ENCODE results near the gene STK17A.
"Not testable (repeated sequence)": the region's sequence is repeated elsewhere in the genome, so short reads cannot be mapped to it uniquely, and the experiment has no call there.

The STK17A gene

DNA sequence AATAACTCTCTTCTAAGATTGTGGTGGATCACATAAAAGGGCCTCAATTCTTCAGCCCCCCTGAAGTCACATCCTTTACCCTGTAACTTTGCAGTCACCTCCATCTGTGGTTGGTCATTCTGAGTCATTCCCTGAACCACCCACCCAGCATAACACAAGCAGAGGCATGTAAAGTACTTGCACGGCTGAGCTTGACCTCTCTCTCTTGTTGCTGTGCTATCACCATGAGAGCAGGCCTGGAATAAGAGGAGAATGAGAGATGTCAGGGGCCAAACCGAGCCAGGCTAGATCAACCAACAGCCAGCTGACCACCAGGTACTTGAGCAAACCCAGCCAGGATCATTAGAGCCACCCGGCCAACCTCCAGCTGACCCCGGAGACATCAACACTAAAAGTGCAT lies 13.5 kb upstream of the STK17A start:
- no peak for DNase-seq

DNA sequence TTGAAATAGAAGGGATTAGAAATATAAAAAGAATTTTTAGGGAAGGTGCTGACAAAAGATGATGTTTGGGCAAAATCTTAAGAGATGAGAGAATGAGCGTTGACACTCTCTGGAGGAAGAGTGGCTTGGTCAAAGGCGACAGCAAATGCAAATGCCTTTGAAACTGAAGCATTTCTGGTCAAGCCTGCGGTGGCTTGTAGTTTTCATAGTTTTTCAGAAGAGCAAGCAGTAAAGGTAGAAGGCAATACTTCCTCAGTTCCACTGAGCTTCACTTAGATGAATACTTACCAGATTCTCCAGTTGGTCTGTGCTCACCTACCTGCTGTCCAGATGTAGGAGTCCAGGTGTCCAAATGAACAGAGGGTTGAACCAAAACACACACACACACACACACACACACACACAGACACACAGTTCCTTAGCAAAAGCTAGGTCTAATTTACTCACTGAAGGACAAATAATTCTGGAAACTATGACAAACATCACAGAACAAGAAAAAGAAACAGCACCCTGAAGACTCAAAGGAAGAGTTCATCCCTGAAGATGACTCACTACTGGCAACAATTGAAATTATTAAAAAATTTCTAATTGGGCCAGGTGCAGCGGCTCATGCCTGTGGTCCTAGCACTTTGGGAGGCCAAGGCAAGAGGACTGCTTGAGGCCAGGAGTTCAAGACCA lies 12.1 kb upstream of the STK17A start:
- no peak for DNase-seq

DNA sequence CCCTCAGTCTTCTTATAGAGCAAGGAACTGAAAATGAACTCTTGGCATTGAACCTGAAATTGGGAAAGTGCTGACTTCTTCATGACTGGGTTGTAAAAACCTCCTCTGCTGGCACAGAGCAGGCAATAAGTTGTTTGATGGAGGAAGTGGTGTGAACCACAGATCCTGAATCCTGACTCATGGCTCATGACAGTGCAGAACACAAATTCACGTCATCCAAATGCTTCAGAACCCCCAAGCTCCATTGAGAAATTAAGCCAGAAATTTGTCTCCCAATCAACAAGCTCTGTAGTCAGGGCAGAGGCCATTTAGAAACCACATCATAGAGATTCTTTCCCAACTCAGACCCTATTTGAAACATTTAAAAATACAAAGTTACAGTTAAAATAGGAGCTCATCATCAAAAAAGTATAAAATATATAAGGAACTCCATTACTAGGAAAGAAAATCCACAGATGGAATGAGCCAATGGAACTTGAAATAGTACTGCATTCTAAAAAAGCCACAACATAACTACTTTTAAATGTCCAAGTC lies 10.3 kb upstream of the STK17A start:
- no peak for DNase-seq

DNA sequence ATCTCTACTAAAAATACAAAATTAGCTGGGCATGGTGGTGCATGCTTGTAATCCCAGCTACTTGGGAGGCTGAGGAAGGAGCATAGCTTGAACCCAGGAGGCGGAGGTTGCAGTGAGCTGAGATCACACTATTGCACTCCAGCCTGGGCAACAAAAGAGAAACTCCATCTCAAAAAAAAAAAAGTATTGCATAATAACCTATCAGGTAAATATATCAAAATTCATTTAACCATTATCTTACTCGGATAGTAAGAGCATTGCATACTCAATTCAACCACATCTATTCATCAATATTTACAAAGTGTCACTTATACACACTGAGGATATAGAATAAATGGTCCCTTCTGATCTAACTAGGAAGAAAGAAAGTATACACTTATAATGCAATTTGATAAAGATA lies 9.1 kb upstream of the STK17A start:
- not testable (repeated sequence) for DNase-seq

DNA sequence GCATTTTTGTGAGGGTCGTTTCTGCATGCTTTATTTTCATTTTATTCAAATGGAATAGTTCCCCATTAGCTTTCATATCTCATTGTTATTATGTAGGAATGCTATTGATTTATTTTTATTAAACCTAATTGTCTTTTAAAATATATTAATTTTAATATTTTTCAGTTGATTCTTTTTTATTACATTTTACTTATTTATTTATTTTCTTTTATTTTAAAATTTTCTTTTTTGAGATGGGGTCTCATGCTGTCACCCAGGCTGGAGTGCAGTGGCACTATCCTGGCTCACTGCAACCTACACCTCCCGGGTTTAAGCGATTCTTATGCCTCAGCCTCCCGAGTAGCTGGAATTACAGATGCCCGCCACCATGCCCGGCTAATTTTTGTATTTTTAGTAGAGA lies 7.4 kb upstream of the STK17A start:
- DNase-seq = no peak

DNA sequence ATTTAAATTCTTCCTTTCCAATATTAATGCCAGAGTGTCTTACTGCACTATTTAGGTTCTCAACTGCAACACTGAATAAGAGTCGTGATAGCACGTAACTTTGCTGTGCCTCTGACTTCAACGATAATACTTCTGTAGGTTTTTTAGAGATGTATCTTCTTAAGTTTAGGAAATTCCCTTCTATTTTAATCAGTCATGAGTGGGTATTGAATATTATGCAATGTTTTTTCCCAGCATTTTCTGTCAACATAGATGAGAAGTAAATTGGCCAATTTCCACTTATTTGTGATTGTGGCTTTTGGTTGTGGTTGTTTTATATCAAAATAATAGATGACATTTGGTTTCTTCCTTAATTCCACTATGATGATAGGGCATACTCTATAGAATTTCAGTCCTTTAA lies 6.7 kb upstream of the STK17A start:
- DNase-seq = no peak

DNA sequence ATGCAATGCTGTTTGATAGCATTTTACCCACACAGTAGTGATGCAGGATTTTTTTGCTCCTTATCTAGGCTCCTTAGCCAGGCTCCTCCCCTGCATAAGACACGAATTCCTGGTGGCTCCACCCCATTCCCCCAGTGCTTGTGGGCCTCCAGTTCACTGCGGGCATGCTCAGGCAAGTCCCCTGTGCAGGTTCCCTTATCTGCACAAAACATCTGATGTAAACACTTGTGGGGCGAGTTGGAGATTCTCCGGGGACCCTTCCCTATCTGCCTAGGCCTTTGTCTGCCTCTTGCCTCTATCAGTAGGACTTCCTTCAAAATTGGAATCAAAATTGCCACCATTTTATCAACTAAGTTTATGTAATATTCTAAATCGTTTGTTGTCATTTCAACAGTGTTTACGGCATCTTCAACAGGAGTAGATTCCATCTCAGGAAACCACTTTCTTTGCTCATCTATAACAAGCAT lies 5.4 kb upstream of the STK17A start:
- peak; percentile 26 for DNase-seq

DNA sequence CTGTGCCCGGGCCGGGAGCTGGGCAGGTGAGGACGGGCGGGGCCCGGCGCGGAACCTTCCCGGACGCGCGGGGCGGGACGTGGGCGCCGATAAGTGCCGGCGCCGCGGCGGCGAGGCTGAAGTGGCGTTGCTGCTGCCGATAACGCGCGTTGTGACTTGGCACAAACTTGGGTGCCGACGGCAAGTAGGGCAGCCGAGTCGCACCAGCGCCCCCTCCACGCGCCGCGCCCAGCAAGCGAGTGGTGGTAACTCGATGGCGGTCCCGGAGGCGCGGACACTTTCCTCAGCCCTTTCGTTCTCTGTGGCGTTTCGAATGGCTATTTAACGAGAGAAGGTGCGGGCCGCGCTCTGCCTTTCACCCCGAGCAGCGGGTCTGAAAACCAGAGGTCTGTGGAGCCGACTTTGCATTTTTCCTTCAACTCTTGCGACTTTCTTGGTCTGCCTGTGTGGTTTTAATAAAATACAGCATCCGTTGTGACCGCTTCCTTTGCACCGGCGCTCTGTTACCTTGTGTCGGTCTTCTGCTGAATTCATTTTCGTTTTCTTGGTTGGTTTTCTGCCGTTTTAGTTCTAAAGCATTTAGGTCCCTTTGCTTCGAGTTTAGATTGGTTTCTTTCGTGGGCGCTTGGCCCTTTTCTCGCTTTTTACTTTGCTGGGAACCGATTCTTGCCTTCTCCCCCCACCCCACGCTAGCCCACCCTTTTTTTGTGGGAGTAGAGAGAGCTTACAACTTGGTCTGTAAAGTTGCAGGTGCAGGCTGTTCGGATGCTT lies 701 bp downstream of the STK17A start:
- DNase-seq = peak; percentile 63

DNA sequence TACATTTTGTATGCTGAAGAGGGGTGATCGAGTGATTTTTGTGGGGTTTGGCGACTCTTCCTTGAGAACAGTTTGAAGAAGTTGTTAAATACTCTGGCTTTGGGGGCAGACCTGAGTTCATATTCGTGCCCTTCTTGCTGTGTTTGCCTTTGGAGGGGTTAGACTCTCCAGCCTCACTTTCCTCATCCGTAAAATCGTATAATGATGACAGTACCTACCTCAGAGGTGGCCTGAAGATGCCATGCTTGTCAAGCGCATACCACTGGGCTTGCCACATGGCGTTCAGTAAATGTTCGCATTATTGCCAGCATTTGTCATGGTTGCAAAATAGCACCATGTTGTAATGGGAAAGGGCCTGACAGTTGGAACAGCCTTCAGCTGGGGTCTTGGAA lies 1.3 kb downstream of the STK17A start:
- DNase-seq = no peak

DNA sequence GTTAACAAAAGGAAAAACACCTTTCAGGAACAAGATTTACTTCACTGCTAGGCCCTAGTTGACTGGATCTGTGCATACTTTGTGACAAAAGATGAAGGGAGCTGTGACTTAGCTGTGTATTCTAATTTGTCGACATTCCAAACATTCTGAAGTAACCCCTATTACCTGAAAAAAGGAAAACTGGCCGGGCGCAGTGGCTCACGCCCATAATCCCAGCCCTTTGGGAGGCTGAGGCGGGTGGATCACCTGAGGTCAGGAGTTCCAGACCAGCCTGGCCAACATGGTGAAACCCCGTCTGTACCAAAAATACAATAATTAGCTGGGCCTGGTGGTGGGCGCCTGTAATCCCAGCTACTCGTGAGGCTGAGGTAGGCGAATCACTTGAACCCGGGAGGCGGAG lies 1.8 kb downstream of the STK17A start:
- DNase-seq = not testable (repeated sequence)

DNA sequence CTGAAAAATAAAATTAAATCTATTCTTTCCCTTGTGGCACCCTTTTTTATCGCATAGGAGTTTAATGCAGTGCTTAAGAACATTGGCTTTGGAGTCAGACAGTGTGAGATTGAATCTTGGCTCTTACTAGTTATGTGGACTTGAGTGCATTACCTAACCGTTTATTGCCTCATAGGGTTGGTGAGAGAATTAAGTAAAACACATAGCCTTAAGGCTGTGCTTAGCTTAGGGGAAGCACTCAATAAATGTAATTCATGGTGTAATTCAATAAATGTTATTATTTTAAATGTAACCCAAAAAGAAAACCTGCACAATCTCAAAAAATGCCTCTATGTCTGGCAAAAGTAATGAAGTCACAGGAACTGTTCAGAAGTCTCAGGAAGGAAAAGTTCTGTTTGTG lies 2.7 kb downstream of the STK17A start:
- no peak for DNase-seq

DNA sequence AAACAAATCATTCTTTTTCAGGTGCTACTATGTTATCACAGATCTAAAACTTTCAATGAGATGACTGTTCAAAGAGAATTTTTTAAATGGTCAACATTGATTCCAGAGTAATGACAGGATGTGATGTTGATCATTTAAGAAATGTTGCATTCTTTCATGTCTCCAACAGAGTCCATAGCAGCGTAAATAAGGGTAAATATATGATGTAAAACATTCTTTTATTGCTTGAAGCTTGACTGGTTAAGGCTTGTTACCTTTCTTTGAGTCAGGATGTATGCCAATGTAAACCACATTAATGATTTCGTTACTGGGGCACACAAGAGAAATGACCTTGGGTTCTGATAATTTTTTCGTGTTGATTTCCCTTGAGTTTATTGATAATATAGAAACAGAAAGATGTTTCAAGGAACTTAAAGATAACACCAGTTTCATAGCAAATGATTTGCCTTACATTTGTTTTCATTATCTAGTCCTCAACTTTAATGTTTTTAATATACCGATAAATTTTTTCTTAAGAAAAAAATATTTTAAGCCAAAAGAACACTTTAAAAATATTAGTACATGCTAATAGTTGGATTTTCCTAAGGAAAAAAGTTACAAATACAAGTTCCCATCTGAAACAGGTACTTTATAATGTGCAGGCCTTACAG lies 3.5 kb downstream of the STK17A start:
- no peak for DNase-seq

DNA sequence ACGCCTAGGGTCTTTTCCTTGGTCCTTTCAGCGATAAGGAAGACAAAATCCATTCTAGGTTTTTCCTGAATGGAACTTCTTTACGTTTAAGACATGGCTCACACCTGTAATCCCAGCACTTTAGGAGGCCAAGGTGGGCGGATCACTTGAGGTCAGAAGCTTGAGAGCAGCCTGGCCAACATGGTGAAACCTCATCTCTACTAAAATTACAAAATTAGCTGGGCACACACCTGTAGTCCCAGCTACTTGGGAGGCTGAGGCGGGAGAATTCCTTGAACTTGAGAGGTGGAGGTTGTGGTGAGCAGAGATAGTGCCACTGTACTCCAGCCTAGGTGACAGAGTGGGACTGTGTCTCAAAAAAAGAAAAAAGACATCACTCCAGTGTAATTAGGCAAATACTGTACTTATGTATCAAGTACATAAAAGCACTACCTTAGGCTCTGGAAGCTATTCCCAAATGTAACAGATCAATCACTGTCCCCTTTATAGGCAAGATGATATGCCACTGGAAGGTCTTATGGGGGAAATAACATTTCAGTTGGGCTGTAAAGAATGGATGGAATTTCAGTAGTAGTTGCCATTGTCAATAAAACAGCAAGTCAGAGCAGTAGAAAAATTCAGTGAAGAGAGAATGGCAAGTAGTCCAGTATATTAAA lies 5.7 kb downstream of the STK17A start:
- DNase-seq = no peak

DNA sequence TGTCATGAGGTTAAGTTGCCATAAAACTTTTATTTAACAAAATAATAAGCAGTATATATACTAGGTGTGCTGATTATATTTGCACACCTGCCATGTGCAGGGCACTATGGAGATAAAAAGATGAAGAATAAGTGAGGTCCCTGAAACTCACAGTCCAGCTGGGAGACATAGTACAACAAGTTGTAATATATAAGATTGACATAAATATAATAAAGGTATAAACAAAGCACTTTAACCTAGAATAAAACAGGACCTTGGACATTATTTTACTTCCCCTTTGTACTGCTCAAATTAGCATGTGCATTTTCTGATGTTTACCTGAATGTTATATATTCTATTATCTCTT lies 6.2 kb downstream of the STK17A start:
- no peak for DNase-seq

DNA sequence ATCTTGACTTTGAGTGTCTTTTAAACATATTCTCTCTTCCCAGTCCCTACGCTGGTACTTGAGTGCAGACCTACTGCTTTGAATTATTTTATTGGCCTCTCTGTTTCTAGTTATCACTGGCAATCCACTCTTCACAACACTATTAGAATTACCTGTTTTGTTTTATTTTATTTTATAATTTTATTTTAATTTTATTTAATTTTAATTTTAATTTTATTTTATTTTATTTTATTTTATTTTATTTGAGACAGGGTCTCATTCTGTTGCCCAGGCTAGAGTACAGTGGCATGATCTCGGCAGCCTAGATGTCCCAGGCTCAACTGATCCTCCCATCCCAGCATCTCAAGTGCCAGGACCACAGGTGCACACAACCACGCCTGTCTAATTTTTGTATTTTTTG lies 6.8 kb downstream of the STK17A start:
- no peak for DNase-seq

DNA sequence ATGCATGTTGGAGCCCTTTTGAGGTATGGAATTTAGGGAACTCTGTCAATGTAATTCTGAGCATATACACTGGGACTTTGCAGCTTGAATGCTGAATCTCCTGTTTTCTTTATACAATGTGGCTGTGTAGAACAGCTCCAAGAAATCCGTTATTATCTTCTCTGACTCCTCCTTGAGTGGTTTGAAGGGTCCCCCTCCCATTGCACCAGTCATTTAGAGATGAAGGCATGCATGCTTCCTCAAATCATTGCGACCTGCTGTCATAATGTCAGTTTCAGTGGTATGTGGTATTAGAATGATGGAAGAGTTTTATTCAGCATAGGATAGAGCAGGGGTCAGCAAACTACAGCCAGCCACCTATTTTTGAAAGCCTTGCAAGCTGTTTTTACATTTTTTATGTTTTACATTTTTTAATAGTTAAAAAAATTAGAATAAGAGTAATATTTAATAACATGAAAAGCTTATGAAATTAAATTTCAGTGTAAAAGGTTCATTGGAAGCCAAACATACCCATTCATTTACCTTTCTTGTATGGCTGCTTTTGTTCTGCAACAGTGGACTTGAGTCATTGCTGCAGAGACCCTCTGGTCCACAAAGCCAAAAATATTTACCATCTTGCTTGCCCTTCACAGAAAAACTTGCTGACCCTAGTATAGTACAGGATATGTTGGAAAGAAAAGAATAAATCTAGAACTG lies 8.1 kb downstream of the STK17A start:
- no peak for DNase-seq

DNA sequence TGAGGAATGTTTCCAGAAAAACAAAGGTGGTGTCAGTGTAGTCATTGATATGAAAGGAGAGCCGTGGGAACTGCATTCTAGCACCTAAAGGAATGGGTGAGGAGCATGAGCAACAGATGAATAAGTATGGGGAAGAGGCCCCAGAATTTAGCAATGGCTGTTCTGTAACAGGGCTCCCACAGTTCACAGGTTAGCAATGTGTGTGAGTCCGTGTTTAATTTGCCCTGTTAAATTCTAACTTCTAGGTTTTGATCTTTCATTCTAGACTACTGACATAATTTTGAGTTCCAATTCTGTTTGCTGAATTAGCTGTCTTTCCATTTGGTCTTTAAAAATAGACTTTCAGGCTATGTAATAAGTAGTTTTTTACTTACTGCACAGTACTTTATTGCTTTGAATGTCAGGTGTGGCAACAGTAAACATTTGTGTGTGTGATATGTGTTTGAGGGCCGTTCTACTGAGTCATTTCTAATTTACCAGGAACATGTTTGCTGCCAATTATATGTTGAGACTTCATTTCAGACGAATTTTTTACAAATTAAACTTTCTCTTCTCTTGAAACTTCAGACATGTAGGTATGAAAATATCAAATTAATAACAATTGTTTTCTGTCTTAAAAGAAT lies 8.8 kb downstream of the STK17A start:
- DNase-seq = no peak

DNA sequence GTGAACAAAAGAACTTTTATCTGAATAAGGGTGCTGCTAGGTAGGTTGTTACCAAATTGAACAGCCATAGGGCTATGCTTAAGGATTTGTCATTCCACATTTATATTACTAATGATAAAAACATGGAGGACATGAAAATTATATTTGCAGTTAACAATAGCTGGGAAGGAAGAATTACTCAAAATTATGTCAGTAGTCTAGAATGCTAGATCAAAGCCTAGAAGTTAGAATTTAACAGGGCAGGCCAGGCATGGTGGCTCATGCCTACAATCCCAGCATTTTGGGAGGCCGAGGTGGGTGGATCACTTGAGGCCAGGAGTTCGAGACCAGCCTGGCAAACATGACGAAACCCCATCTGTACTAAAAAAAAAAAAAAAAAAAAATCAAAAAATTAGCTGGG lies 9.4 kb downstream of the STK17A start:
- DNase-seq = no peak

DNA sequence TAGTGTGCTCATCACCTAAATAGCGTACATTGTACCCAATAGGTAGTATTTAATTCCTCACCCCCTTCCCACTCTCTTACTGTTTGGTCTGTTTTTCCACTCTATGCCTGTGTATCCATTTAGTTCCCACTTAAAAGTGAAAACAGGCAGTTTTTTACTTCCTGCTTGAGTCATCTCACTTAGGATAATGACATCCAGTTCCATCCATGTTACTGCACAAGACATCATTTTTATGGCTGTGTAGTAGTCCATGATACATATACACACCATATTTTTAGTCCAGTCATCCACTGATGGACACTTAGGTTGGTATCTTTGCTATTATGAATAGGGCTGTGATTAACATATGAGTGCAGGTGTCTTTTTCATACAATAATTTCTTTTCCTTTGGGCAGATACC lies 10.1 kb downstream of the STK17A start:
- no peak for DNase-seq

DNA sequence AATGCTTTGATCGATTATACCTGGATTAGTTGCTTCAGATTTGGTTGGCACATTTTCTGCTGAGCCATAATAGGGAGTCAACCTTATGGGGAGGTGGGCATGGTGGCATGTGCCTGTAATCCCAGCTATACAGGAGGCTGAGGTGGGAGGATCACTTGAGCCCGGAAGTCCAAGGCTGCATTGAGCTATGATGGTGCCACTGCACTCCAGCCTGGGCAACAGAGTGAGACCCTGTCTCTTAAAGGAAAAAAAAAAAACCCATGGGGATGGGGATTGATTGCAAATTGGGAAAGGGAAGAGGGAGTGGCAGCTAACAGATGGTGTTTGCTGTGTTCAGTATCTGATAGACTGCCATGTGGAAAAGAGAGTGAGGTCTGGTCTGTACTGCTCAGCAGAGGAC lies 11.1 kb downstream of the STK17A start:
- no peak for DNase-seq

DNA sequence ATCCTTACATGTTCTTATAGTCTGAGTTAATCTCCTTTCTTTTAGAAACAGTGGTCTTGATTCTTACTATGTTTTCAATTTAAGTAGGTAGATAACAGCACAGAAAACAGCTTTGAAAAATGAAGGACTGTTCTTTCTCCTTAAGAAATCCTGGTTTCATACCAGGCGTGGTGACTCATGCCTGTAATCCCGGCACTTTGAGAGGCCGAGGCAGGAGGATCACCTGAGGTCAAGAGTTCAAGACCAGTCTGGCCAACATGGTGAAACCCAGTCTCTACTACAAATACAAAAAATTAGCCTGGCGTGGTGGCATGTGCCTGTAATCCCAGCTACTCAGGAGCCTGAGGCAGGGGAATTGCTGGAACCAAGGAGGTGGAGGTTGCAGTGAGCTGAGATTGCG lies 13.5 kb downstream of the STK17A start:
- not testable (repeated sequence) for DNase-seq

DNA sequence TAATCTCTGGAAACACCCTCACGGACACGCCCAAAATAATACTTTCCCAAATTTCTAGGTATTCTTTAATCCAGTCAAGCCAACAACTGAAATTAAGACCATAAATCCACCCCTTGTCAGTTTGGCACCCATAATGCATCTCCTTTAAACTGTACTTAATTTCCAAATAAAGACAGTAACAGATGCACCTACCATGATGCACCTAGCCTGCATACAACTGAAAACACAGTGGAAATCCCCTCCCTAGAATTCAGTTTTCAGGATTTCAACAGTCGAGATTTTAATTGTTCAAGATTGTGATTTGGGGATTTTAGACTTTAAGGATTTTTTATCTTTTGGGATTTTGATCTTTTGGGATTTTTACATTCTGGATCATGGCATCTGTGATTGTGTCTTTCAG lies 17.1 kb downstream of the STK17A start:
- no peak for DNase-seq
